Omental fat pad (tissue), 4 donors: ENCODE results near the gene FNDC3A. TPM values are rescaled to one million over a fixed set of nuclear protein-coding genes. Genes with fewer than 3 reads are reported as not detected.

Experiments
- ATAC-seq: fragments of 150-250 bp; one replicate; pipeline ENCODE4 v1.9.1; 2016; ENCODE audit warnings: mild to moderate bottlenecking, moderate library complexity; ENCODE audit not compliant: low FRiP score
- DNase-seq: peaks from one replicate; pipeline ENCODE4 v3.0.0-alpha.2; 2019; ENCODE audit warnings: low spot score
- CTCF ChIP-seq, 3 donors: fragments of 450-650 bp; IDR thresholded peaks; one replicate each; pipeline ENCODE4 v1.5.1; 2016 to 2017; ENCODE audit warnings: antibody characterized with exemption in 3 of 3, mild to moderate bottlenecking in 3 of 3, moderate library complexity in 2 of 3
- total RNA-seq, 4 donors: library from RNA; depleted of rRNA; stranded (reverse); fragments of >200 nt; gene quantifications; one replicate each; pipeline ENCODE4 v1.1.0, GENCODE V29; 2016

FNDC3A gene
- total RNA-seq, 4 donors from 2014 or later, result 53.7 to 59.8 (median 56.4) TPM

GRCh38 chr13:49216334-49216733 lies 240.6 kb downstream of the FNDC3A start:
- TF ChIP-seq CTCF (IDR thresholded peaks at IDR 0.05), result no peak
- no peak for ATAC-seq
- DNase-seq, result no peak

DNA sequence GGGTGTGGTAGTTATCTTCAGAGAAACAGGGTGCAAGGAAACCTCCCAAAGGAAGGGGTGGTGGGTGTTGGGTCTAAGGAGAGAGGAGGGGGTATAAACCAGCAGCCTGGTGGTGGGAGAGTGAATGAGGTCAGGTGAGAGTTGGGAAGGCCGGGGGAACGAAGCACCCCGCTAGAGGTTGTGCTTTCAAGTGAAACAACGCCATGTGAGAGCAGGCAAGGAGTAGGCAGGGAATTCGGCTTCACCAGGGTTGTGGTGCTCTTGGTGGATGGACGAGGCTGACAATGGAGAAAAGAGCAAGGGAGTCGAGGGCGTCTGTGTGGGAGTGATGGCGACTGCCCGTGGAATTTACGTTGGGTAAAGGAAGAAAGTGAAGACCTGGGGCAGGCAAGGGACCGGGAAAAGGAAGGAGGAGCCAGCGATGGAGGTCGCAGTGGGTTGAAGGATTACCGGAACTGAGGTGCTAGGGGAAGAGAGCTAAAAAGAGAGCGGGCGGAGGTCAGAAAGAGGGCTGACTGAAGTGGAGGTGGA lies 242.3 kb downstream of the FNDC3A start:
- no peak for TF ChIP-seq CTCF (IDR thresholded peaks at IDR 0.05)
- ATAC-seq (no peak), DNase-seq (no peak)

GRCh38 chr13:49218493-49219051 lies 242.9 kb downstream of the FNDC3A start:
- no peak for TF ChIP-seq CTCF (IDR thresholded peaks at IDR 0.05)
- no peak for ATAC-seq
- DNase-seq, result no peak

DNA sequence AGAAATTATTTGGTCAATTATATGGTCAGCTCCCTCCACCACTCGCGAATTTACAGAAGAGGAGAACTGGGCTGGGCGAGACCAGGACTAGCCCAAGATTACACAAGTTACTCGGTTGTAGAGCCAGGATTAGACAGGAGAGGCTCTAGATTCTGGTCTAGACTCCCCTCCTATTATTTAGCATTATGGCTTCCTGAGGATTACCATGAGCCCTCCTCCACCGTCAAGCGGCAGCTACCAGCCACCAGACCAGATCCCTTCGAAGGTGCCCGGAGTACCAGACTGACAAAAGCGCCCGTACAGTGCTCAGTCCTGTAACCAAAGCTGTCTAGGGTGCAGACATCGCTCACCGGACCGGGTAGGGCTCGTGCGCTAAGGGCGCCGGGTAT lies 243.9 kb downstream of the FNDC3A start:
- no peak for ATAC-seq
- DNase-seq, result no peak
- TF ChIP-seq CTCF (IDR thresholded peaks at IDR 0.05), result no peak

- peak; percentile 72 for ATAC-seq
- no peak for TF ChIP-seq CTCF (IDR thresholded peaks at IDR 0.05)
- no peak for DNase-seq
Observed at GRCh38 chr13:49220036-49220855, 244.5 kb downstream of the FNDC3A start, which contains the start of gene MLNR. Gene MLNR, plus strand, starts transcription at chr13:49220338. Its CDS starts 0 bp downstream, at chr13:49220338.

GRCh38 chr13:49220856-49221589 lies 245.3 kb downstream of the FNDC3A start:
- TF ChIP-seq CTCF (IDR thresholded peaks at IDR 0.05), result no peak
- no peak for DNase-seq
- ATAC-seq, result no peak
